Measurements from ENCODE around the gene APOBR. TPM values are rescaled to one million over a fixed set of nuclear protein-coding genes. Genes with fewer than 3 reads are reported as not detected.

The APOBR gene
- total and polyA plus RNA-seq, 2 of the 13 experiments (the other 11 are each of a cell fraction or from before 2014, with no cell fraction given), result 0.03 TPM; not detected in 1

DNA sequence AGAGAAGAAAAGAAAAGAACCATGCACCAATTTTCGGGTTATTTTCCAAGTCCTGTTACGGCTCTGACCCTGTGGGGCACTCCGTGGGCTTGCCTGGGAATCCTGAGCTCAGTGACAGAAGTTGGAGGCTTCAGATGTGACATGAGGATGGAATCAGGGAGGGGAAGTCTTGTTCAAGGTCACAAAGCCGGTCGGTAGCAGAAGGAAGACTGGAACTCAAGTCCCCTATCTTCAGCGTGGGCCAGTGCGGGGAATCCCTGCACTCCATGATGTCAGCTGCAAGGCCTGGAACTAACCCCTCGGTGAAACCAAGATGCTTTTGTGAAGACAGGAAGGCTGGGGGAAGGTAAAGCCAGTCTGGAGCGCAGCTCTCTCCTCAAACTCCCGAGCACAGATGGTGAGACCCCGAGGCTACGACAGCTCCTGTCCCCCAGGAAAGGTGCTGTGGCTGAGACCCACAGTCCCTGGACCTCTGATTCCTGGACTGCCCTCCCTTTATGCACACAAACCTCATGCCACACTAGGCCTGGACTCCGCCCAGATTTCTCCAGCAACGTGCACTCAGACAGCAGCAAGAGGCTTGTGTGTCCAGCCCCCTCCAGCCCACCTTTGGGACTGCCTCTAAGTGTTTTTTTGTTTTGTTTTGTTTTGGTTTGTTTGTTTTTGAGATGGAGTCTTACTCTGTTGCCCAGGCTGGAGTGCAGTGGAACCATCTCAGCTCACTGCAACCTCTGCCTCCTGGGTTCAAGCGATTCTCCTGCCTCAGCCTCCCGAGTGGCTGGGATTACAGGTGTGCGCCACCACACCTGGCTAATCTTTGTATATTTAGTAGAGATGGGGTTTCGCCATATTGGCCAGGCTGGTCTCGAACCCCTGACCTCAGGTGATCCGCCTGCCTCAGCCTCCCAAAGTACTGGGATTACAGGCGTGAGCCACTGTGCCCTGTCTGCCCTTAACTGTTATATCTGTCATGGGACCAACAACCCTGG, 17.7 kb downstream of the APOBR start (continued):
- TF ChIP-seq, protein P1, sequence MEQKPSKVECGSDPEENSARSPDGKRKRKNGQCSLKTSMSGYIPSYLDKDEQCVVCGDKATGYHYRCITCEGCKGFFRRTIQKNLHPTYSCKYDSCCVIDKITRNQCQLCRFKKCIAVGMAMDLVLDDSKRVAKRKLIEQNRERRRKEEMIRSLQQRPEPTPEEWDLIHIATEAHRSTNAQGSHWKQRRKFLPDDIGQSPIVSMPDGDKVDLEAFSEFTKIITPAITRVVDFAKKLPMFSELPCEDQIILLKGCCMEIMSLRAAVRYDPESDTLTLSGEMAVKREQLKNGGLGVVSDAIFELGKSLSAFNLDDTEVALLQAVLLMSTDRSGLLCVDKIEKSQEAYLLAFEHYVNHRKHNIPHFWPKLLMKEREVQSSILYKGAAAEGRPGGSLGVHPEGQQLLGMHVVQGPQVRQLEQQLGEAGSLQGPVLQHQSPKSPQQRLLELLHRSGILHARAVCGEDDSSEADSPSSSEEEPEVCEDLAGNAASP (CRISPR knock-in tag; IDR thresholded peaks at IDR 0.05; ENCODE audit: borderline replicate concordance), result no peak
- TF ChIP-seq NBN (conservative IDR thresholded peaks at IDR 0.05) (no peak), HNRNPK (IDR thresholded peaks at IDR 0.05; ENCODE audit: low read depth, low read length, poor library complexity, severe bottlenecking) (no peak), RERE (CRISPR knock-in tag; IDR thresholded peaks at IDR 0.05; ENCODE audit: low read depth) (no peak), TAF1 (CRISPR knock-in tag; IDR thresholded peaks at IDR 0.05) (no peak), ZFP62 (CRISPR knock-in tag; IDR thresholded peaks at IDR 0.05) (no peak), SP2 (CRISPR knock-in tag; IDR thresholded peaks at IDR 0.05) (peak; percentile 12; the same call in 1 of the 2 replicates), ZZZ3 (CRISPR knock-in tag; IDR thresholded peaks at IDR 0.05; ENCODE audit: borderline replicate concordance) (no peak), KLF6 (CRISPR knock-in tag; IDR thresholded peaks at IDR 0.05) (no peak), RBAK (CRISPR knock-in tag; IDR thresholded peaks at IDR 0.05) (0 out of 2 replicates have a peak, but pooled peaks have one; percentile 17), ZFP41 (CRISPR knock-in tag; IDR thresholded peaks at IDR 0.05; ENCODE audit: borderline replicate concordance) (no peak), ELF1 (CRISPR knock-in tag; IDR thresholded peaks at IDR 0.05) (no peak), MNT (IDR thresholded peaks at IDR 0.05) (no peak), ZBTB1 (CRISPR knock-in tag; IDR thresholded peaks at IDR 0.05; ENCODE audit: borderline replicate concordance) (no peak)
- TF ChIP-seq, protein P2, sequence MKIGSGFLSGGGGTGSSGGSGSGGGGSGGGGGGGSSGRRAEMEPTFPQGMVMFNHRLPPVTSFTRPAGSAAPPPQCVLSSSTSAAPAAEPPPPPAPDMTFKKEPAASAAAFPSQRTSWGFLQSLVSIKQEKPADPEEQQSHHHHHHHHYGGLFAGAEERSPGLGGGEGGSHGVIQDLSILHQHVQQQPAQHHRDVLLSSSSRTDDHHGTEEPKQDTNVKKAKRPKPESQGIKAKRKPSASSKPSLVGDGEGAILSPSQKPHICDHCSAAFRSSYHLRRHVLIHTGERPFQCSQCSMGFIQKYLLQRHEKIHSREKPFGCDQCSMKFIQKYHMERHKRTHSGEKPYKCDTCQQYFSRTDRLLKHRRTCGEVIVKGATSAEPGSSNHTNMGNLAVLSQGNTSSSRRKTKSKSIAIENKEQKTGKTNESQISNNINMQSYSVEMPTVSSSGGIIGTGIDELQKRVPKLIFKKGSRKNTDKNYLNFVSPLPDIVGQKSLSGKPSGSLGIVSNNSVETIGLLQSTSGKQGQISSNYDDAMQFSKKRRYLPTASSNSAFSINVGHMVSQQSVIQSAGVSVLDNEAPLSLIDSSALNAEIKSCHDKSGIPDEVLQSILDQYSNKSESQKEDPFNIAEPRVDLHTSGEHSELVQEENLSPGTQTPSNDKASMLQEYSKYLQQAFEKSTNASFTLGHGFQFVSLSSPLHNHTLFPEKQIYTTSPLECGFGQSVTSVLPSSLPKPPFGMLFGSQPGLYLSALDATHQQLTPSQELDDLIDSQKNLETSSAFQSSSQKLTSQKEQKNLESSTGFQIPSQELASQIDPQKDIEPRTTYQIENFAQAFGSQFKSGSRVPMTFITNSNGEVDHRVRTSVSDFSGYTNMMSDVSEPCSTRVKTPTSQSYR (CRISPR knock-in tag; IDR thresholded peaks at IDR 0.05; ENCODE audit: borderline replicate concordance), result no peak
- TF ChIP-seq, protein P3, sequence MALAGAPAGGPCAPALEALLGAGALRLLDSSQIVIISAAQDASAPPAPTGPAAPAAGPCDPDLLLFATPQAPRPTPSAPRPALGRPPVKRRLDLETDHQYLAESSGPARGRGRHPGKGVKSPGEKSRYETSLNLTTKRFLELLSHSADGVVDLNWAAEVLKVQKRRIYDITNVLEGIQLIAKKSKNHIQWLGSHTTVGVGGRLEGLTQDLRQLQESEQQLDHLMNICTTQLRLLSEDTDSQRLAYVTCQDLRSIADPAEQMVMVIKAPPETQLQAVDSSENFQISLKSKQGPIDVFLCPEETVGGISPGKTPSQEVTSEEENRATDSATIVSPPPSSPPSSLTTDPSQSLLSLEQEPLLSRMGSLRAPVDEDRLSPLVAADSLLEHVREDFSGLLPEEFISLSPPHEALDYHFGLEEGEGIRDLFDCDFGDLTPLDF (CRISPR knock-in tag; IDR thresholded peaks at IDR 0.05), result no peak

All from HepG2 (cell line).